Measurements from ENCODE around the gene CDK19.

- TF ChIP-seq POLR2A (IDR thresholded peaks at IDR 0.05) (no peak), CTCF (IDR thresholded peaks at IDR 0.05) (no peak)
Observed at GRCh38 chr6:110661414-110661813, 153.9 kb downstream of the CDK19 start.
